ENCODE results near the gene MPZL3. TPM values are rescaled to one million over a fixed set of nuclear protein-coding genes. Genes with fewer than 3 reads are reported as not detected.
"Not testable (repeated sequence)": the region's sequence is repeated elsewhere in the genome, so short reads cannot be mapped to it uniquely, and the experiment has no call there.

Gene MPZL3
- total RNA-seq, 1 donor from 2014 or later = 4.1 TPM

DNA sequence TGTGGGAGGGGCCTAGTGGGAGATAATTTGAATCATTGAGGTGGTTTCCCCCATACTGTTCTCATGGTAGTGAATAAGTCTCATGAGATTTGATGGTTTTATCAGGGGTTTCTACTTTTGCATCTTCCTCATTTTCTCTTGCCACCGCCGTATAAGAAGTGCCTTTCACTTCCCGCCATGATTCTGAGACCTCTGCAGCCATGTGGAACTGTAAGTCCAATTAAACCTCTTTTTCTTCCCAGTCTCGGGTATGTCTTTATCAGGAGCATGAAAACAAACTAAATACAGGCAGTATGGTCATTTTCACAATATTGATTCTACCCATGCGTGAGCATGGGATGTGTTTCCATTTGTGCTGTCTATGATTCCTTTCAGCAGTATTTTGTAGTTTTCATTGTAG is 59.3 kb downstream of the MPZL3 start:
- not testable (repeated sequence) for DNase-seq (ENCODE audit: extremely low read depth, low read depth, low spot score)

DNA sequence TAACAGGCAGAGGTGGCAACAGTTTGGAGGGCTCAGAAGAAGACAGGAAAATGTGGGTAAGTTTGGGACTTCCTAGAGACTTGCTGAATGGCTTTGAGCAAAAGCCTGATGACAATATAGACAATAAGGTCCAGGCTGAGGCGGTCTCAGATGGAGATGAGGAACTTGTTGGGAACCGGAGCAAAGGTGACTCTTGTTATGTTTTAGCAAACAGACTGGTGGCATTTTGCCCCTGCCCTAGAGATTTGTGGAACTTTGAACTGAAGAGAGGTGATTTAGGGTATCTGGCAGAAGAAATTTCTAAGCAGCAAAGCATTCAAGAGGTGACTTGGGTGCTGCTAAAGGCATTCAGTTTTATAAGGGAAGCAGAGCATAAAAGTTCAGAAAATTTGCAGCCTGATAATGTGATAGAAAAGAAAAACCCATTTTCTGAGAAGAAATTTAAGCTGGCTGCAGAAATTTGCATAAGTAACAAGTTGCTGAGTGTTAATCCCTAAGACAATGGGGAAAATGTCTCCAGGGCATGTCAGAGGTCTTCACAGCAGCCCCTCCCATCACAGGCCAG is 61.1 kb downstream of the MPZL3 start:
- not testable (repeated sequence) for DNase-seq (ENCODE audit: extremely low read depth, low read depth, low spot score)

DNA sequence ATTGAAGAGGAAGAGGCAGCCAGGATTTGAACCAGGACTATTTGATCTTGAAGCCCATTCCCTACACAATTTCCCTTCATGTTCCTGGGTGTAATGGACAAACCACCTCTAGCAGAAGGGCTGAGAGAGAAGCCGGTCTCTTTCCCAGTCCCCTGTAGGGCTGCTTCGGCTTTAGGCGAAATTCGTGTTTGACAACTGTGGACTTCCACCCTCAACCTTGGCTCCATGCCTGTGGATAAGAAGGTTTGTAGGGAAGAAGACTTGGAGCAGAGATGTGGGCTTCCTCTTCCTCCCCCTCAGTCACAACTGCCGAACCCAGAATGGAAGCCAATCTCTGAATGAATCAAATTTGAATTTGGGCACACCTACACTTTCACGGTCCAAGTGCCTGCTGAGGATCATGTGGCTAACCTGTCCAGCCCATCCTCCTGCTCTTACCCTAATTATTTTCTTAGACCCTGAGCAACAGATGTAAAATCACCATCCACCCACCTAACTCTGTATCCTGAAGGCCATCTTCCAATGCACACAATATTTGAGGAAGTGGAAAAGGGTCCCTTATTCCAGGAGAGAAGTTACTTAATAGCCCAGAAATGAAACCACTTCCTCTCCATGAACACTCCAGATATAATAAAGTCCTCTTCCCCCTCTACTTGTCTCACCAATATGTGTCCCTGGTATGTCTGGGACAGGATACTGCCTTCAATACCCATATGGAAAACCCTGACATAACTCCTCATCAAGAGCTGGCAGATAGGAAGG is 65.6 kb downstream of the MPZL3 start:
- no peak for DNase-seq (ENCODE audit: extremely low read depth, low read depth, low spot score)

DNA sequence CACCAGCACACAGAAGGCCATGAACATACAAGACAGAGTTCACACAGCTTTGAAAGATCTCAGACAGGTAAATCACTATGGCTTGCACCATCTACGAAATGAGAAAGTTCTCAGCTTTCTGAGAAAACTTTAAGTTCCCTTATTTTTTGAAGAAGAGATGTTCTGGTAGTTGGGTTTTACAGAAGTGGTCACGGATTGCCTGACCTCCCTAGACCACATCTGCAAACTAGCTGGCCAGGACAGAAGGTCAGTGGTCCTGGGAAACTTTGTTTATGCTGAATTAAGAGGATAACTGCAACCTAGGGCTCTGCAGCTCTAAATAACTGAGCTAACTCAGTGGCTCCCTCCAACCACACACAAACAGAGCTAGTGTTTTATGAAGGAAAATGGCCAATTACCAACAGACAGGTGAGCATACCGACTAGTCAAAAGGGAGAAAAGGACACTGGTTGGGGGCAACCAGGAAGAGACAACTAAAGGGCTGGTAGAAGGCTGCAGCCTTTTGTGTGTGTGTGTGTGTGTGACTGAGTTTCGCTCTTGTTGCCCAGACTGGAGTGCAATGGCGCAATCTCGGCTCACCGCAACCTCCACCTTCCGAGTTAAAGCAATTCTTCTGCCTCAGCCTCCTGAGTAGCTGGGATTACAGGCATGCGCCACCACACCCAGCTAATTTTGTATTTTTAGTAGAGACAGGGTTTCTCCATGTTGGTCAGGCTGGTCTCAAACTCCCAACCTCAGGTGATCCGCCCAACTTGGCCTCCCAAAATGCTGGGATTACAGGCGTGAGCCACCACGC is 67.2 kb downstream of the MPZL3 start:
- DNase-seq (ENCODE audit: extremely low read depth, low read depth, low spot score) = no peak

DNA sequence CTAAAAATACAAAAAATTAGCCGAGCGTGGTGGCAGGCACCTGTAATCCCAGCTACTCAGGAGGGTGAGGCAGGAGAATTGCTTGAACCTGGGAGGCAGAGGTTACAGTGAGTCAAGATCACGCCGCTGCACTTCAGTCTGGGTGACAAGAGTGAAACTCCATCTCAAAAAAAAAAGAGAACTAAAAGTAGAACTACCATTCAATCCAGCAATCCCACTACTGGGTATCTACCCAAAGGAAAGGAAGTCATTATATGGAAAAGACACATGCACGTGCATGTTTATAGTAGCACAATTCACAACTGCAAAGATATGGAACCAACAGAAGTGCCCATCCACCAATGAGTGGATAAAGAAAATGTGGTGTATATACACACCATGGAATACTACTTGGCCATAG is 68.5 kb downstream of the MPZL3 start:
- DNase-seq (ENCODE audit: extremely low read depth, low read depth, low spot score) = not testable (repeated sequence)

DNA sequence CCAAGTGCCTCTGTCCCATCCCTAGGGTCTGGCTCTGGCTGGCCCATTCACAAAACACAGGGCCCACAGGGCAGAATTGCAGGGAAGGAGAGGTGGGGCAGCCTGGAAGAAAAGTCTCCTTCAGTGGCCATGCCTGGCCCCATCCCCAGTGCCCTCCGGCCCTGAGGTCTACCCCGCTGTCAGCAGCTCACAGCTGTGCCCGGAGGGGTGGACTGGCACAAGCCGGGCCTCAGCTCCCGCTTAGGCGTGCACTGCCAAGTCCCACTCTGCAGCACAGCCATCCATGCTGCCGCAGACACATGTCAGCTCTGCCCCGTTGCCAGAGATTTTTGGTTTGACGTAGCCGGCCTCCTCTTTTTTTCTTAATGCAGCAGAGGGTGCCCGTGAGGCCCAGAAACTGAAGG is 71.9 kb downstream of the MPZL3 start:
- no peak for DNase-seq (ENCODE audit: extremely low read depth, low read depth, low spot score)

DNA sequence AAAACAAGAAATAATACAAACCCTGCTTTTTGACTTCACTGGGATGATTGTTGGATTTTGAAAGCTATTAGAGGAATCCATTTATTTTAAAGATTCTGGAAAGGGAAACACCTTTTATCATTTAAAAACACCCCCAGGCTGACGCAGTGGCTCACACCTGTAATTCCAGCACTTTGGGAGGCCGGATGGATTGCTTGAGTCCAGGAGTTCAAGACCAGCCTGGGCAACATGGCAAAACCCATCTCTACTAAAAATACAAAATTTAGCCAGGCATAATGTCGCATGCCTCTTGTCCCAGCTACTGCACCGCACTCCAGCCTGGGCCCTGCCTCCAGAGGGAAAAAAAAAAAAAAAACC is 75.4 kb downstream of the MPZL3 start:
- DNase-seq (ENCODE audit: extremely low read depth, low read depth, low spot score) = no peak

Other genes with a start within 250 kb of the MPZL3 start
- gene TMPRSS4, start 175.3 kb downstream of the MPZL3 start, total RNA-seq = not detected in 2 replicates
- gene SMIM35, start 165.4 kb downstream of the MPZL3 start, total RNA-seq = 0.12 TPM in 1 of 2 replicates, not detected in the other
- gene SCN4B, start 99.5 kb downstream of the MPZL3 start, total RNA-seq = 0.23 and 0.92 TPM in 2 replicates
- not detected in 2 replicates for gene SCN2B, start 75.7 kb downstream of the MPZL3 start, total RNA-seq
- gene JAML, start 27.4 kb downstream of the MPZL3 start, total RNA-seq = not detected in 2 replicates
- 9.7 and 31.9 TPM in 2 replicates for gene MPZL2, start 11.9 kb upstream of the MPZL3 start, total RNA-seq
- gene CD3E, start 52.4 kb upstream of the MPZL3 start, total RNA-seq = not detected in 2 replicates
- gene CD3D, start 90.3 kb upstream of the MPZL3 start, total RNA-seq = not detected in 2 replicates
- not detected in 2 replicates for gene CD3G, start 92.0 kb upstream of the MPZL3 start, total RNA-seq
- gene UBE4A, start 107.2 kb upstream of the MPZL3 start, total RNA-seq = 37.0 and 40.3 TPM in 2 replicates
- 53.5 and 61.7 TPM in 2 replicates for gene ATP5MG, start 149.2 kb upstream of the MPZL3 start, total RNA-seq
- gene KMT2A, start 184.1 kb upstream of the MPZL3 start, total RNA-seq = 49.5 and 79.9 TPM in 2 replicates